GM19328 (cell line): Measurements from ENCODE around the gene LRP1B.
"Not testable (repeated sequence)": the region's sequence is repeated elsewhere in the genome, so short reads cannot be mapped to it uniquely, and the experiment has no call there.

Experiments used
- ATAC-seq: cut with Tn5 transposase; IDR thresholded peaks from one replicate; pipeline ENCODE4 v1.9.1; 2021; ENCODE audit warnings: mild to moderate bottlenecking, moderate library complexity; ENCODE audit not compliant: unreplicated experiment

Gene LRP1B

DNA sequence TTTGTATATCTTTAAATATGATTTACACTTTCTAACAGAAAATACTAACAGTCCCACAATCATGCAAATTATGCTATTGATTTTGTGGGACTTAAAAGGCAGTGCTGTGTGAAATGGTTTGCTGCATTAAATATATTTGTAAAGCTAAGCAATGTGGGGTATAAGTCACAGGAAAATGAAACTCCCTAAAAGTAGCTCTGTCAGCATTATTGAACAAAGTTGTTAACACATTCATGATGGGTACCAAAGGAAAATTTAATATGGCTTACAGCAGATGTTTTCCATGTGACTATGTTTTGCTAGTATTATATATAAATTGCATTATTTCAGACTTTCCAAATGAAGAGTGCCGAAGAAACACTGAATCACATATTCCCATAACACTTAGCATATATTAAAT is 1450.0 kb downstream of the LRP1B start:
- no peak for ATAC-seq

DNA sequence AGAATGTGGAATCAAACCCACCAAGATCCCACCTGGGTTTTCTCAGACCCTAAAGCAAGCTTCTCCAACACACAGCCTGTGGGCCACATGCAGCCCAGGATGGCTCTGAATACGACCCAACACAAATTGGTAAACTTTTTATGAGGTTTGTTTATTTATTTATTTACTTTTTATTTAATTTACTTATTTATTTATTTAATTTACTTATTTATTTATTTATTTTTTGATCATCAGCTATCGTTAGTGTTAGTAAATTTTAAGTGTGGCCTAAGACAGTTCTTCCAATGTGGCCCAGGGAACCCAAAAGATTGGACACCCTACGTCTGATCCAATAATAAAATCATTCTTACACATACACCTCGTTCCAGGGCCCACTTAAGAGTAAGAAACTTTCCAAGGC is 1451.1 kb downstream of the LRP1B start:
- ATAC-seq = no peak

DNA sequence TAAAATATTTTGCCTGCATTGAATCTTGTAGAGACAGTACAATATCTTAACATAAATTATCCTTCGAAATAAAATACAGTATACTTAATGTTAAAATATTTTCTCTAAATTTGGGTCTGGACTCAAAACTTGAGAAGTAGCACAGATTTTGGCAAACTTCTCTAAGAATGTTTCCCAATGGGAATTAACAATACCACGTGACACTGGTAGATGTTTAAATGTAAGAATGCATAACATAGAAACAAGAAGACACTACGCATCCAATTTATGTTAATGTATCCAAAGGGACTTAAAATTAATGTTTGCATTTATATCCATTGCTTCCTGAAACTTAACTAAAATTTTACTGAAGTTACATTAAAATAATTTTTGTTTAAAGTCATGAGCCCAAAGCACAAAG is 1460.9 kb downstream of the LRP1B start:
- no peak for ATAC-seq

DNA sequence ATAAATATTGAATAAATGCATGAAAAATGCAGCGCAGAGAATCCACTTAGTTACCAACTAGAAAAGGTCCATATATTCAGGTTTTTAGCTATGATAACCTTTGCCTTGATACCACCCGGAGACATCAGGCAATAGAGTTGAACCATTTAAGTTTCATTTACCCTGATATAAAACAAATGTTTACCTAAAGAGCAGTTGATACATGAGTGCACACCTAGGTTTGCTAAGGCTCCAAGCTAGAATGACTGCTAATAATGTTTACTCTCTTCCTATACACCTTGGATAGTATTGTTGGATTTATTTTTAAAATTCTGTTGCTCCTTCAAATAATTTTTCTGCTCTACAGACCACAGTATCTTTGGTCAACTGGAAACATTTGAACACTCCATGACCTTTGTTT is 1463.6 kb downstream of the LRP1B start:
- ATAC-seq = no peak

DNA sequence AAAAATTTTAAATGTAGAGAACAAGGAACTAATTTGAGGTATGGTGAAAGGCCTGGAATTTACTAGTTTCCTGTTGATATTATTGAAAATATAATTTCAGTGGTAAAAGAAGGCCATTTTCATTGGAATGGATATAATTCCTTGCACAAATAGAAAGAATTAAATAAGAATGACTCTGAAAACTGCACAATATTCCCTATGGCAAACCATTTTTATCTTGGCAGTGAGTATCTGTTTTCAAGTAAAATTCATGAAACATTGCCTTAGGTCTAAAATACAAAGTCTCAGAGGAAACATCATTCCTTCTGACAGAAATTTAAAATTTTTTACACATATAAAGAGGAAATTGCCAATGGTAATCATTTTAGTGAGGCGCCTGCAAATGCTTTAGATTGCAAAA is 1468.3 kb downstream of the LRP1B start:
- ATAC-seq = no peak

DNA sequence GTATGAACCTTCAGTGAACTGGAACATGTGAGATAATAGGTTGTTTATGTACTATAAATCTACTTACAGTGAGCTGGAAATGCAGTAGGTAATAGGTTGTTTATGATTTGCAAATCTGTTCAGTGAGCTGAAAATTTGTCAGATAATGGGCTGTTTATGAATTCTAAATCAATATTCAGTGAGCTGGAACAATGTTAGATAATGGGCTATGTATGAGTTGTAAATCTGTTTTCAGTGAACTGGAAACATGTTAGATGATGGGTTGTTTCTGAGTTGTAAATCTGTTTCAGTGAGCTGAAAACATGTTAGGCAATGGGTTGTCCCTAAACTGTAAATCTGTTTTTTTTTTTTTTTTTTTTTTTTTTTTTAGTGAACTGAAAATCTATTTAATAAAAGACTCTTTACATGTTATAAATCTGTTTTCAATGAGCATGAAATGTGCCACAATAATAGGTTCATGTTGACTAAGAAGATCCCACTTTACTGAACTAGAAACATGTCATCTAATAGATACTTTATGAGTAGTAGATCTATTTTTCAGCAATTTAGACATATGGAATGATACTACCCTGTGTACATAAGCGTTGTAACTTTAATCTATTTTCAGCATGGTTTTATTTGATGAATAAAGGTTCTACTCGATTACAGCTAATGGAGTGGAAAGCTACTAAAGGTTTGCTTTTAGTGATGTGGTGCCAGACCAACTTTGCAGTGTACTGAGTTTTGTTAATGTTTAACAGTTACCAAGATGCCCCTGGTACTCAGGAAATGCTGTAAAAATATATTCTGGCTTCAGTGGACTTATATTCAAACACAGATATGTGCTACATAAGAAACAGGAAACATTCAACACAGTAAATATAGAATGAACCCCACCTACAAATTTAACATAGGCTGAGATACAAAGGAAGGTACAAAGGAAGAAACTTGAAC is 1471.8 kb downstream of the LRP1B start:
- ATAC-seq = no peak

DNA sequence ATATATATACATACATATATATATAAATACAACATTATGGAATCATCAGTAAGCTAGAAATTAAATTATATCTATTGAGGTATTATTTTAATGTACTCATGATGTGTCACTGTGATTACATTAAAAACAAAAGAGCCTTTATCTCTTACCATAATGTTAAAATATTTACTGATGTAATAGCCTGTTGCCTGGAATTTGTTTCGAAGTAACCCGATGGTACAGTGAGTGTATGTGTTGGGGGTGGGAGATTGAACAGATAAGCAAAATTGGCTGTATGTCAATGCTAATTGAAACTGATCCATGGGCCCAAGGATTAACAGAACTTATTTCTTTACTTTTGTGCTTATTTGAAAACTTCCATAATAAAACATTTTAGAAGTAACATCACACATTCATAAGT is 1473.2 kb downstream of the LRP1B start:
- no peak for ATAC-seq

DNA sequence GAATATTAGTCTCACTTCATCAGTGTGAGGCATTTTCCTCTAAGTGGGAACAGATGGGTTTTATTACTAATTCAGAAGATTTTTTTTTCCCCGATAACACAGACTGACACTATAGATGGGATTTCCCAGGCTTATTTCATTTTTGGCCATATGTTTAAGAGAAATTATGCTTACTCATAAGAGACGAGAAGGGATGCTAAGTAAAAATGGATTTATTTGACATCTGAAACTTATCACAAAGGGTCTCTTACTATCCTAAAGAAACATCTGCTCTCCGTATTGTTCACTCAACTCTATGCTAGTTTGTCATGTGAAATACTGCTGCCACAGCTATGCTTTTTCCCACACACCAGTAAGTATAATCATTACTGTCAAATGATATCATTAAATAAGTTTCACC is 1476.3 kb downstream of the LRP1B start:
- ATAC-seq = no peak

DNA sequence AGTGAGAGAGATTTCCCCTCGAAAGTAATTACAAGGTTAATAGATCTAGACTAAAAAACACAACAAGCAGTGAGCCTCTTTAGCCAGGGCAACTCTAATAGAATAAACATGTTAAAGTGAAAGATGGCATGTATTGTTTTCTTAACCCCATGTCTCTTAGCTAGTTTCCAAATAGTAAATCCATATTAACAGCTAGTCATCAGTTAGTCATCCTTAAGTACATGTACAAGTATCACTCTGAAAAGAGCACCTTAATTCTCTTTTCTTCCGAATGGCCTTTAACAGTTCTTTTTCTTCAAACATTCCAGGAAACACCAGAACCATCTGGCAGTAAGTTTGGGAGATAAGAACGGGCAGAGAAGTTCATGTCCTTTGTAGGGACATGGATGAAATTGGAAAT is 1480.0 kb downstream of the LRP1B start:
- ATAC-seq = no peak

DNA sequence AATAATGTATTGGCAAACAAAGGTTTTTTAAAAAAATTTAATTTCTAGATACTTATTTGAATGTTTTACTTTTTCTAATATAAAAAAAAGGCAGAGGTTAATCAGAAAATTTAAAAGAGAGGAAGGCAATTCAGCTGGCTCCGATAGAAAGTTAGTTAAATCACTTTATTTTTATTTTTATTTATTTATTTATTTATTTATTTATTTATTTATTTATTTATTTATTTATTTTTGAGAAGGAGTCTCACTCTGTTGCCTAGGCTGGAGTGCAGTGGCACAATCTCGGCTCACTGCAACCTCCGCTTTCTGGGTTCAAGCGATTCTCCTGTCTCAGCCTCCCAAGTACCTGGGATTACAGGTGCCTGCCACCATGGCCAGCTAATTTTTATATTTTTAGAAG is 1480.7 kb downstream of the LRP1B start:
- not testable (repeated sequence) for ATAC-seq

DNA sequence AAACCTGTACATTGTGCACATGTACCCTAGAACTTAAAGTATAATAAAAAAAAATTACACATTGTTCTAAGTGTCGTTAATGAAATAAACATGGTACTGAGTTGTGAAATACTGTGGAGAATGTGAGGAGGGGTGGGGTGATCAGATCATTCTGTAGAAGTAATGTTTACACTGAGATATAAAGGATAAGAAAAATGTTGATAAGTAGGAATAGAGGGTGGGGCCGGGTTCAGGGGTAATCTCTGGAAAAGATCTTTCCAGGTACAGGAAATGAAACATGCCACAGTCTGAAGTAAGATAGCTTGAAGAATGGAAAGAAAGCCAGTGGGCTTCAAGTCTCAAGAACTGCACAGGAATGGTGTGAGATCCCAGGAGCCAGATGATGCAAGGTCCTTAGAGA is 1482.4 kb downstream of the LRP1B start:
- no peak for ATAC-seq

DNA sequence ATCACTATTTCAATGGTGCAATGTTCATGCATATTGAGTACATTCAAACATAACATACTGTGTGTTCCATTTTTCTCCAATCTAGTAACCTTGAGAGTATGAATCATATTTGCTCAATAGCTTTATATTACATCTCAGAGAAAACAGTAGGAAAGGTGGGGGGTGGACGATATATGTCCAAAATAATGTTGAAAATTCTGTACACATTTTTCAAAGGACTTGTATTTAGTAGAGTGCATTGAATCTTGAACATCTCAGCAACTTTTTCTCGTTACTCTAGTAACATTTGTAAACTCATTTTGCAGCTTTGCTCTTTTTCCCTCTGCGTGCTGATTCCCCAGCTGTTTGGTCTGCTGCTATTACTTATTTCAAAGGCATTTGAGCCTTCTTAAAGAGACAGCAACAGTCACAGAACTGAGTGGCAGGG is 1487.0 kb downstream of the LRP1B start:
- no peak for ATAC-seq

DNA sequence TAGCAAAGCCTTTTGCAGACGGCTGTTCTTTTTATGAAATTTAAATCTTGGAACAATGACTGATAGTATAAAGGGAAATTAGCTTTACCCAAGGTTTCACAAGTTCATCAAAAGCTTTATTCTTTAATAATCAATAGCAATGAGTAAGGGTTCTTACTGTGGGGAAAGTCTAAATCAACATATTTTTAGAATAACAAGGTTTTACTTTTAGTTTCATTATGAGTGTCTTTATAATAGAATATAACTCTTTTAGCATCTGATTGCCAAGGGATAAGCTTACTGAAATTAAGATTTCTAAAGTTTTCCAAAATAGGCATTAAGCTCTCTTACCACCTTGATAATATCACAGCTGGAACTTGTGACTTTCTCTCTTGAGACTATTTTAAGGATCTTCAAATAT is 1489.7 kb downstream of the LRP1B start:
- no peak for ATAC-seq

DNA sequence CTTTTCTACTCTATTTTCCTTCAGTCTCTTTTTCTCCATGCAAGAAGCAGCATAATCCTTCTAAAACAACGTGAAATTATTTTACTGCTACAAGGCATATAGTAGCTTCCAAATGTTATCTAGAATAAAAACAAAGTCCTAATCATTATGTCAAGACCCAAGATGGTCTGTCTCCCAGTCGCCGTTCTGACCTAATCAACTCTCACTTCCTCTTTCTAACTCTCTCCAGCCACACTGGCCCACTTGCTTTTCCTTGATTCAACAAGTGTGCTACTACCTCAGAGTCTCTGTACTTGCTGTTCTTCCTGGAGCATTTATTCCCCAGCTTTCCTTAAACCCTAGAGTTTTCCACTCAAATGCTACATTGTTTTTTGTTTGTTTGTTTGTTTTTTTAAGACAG is 1491.2 kb downstream of the LRP1B start:
- ATAC-seq = peak; percentile 51

DNA sequence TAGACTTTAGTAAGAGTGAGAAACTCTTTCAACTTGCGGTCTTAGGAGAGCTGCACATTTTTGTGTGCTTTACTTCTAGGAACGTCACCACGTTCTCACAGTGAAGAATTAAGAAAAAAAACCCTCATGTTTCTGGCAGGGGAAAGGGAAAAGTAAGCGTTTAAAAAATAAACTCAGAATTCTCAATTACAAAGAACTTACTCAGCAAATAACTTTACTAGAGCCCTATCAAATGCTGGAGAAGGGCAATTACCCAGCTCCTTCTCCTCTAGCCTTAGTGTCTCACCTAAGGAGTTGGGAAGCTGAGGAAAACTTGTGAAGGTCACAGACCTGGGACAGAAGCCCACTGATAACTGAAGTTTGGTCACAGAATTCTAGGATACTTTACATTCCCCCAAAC is 1500.3 kb downstream of the LRP1B start:
- no peak for ATAC-seq

DNA sequence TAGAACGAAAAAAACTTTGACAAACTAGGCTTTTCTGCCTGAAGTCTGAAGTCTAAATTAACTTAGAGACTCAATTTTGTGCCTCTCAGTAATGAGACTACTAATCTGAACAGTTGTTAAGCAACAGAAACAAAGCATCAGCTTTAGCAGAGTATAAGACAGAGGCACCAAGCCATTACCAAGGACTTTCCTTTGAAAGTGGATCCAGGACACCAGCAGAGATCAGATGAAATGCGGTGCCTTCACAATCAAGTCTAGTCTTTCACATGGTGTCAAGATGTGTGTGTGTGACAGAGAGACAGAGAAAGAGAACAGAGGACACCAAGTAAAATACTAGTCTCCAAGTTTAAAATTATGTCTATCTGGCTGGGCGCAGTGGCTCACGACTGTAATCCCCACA is 1502.9 kb downstream of the LRP1B start:
- no peak for ATAC-seq

DNA sequence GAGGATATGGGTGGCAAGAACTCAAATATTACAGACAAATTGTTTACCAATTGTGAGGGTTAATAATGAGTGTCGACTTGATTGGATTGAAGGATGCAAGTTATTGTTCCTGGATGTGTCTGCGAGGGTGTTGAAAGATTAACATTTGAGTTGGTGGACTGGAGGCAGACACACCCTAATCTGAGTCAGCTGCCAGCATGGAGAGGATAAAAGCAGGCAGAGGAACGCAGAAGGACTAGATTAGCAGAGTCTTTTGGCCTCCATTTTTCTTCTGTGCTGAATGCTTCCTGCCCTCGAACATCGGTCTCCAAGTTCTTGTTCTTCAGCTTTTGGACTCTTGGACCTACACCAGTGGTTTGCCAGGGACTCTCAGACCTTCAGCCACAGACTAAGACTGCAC is 1503.7 kb downstream of the LRP1B start:
- ATAC-seq = no peak

DNA sequence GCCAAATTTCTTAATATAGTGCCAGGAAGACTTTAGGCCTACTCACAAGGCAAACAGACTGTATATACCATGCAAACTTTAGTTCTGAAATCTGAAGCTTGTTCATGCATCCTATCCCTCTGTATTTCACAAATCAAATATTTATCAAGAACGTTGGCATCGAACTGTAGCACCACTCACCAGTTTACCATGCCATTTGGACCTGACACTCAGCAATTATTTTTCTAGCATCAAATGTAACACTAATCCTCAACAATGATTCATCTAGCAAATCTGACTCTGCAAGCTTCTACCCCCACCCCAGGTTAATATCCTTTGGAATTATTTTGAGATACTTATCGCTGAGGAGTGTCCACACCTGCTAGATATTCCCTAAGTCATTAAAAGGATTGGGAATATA is 1506.6 kb downstream of the LRP1B start:
- ATAC-seq = no peak

DNA sequence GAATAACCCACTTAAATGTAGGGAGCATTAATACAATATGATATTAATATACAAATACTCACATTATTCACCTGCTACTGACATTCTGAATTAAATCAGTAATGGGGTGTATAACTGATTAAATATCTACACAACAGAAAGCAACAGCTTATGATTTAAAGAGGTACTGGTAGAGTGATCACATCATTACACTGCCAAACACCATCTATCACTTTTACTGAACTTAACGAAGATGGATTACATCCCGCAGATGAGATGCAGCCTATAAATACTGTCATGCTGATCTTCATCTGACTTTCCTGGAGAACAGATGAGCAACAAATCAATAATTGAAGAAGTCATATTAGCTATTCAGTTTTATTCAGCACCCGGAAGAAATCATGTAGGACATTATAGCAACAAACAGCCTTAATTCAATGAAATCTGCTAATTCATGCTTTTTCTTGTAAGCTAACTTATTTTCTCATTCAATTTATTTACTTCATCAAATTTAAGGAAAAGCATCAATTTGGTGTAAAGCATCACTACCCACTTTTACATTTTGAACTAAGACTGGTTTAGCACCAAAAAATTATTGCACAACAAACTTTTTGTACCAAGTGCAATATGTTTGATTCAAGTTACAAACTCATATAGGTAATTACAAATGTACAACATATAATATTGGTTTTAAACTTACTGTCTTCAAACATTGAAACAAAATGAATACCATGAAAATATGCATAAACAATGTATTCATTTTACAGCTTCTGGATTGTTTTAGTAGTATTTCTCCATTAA is 1509.0 kb downstream of the LRP1B start:
- ATAC-seq = no peak

DNA sequence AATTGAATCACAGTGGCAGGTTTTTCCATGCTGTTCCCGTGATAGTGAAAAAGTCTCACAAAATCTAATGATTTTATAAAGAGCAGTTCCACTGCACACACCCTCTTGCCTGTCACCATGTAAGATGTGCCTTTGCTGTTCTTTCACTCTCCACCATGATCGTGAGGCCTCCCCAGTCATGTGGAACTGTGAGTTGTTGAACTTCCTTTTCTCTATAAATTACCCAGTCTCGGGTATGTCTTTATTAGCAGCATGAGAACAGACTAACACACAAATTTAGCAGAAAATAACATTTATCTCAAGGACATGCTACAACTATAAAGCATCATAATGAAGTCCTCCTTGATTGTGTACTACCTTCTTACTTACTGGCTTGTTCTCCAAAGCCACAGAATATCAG is 1526.0 kb downstream of the LRP1B start:
- no peak for ATAC-seq

DNA sequence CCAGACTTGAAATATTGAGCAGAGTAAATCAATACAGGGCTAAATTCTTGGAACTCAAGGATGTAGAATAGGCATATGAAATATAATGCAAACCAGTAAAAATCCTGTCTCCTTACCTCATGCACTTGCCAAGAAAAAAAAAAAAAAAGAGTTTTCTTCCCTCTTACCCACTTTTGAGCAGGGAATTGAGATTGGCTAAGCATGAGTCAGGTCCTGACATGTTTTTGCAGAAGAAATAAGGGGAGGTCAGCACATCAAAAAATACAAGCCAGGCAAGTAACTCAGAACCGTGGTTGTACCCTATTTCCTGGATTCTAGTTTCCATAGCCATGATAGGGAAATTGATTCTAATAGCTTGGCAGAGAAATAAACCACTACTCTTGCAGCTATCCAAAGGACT is 1526.7 kb downstream of the LRP1B start:
- ATAC-seq = no peak

DNA sequence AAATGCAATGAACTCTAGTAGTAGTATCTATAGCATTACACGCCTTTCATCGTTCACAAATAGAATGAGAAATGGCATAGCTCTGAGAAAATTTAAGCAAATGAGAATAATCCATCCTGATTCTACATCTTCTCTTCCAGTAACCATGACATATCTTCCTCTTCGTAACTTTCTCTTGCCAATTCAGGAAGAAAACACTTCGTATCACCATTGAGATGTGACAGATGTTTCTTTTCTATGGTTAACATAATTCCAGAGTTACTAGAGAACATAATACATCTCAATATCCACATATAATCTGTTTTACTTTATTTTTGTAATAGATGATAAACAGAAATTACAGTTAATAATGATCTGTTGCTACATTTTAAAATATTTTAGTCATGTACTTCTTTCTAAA is 1527.4 kb downstream of the LRP1B start:
- ATAC-seq = no peak
